Colon (tissue), 2 donors: Measurements from ENCODE around the gene PPP6R3.

Experiments used
- FAIRE-seq: peaks from 2 replicates; lab custom pipeline; 2012; peaks lifted over from hg19 to GRCh38; lab: Jason Lieb, UNC
- donor health status: control.
- donor health status: control.

The PPP6R3 gene, protein sequence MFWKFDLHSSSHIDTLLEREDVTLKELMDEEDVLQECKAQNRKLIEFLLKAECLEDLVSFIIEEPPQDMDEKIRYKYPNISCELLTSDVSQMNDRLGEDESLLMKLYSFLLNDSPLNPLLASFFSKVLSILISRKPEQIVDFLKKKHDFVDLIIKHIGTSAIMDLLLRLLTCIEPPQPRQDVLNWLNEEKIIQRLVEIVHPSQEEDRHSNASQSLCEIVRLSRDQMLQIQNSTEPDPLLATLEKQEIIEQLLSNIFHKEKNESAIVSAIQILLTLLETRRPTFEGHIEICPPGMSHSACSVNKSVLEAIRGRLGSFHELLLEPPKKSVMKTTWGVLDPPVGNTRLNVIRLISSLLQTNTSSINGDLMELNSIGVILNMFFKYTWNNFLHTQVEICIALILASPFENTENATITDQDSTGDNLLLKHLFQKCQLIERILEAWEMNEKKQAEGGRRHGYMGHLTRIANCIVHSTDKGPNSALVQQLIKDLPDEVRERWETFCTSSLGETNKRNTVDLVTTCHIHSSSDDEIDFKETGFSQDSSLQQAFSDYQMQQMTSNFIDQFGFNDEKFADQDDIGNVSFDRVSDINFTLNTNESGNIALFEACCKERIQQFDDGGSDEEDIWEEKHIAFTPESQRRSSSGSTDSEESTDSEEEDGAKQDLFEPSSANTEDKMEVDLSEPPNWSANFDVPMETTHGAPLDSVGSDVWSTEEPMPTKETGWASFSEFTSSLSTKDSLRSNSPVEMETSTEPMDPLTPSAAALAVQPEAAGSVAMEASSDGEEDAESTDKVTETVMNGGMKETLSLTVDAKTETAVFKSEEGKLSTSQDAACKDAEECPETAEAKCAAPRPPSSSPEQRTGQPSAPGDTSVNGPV

GRCh38 chr11:68460741-68461574 is at the start of gene PPP6R3:
PPP6R3 (plus strand) TSS chr11:68460752; CDS start chr11:68537665, 76,913 bp downstream.
- no peak for FAIRE-seq

DNA sequence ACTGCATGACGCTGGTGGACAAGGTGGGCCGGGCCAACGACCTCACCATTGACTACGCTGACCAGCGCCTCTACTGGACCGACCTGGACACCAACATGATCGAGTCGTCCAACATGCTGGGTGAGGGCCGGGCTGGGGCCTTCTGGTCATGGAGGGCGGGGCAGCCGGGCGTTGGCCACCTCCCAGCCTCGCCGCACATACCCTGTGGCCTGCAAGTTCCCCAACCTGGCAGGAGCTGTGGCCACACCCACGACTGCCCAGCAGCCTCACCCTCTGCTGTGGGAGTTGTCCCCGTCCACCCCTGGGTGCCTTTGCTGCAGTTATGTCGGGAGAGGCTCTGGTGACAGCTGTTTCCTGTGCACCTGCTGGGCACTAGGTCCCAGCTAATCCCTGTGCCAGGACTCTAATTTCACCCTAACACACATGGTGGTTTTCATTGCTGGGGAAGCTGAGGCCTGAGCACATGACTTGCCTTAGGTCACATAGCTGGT is 49.0 kb upstream of the PPP6R3 start:
- FAIRE-seq, result no peak

DNA sequence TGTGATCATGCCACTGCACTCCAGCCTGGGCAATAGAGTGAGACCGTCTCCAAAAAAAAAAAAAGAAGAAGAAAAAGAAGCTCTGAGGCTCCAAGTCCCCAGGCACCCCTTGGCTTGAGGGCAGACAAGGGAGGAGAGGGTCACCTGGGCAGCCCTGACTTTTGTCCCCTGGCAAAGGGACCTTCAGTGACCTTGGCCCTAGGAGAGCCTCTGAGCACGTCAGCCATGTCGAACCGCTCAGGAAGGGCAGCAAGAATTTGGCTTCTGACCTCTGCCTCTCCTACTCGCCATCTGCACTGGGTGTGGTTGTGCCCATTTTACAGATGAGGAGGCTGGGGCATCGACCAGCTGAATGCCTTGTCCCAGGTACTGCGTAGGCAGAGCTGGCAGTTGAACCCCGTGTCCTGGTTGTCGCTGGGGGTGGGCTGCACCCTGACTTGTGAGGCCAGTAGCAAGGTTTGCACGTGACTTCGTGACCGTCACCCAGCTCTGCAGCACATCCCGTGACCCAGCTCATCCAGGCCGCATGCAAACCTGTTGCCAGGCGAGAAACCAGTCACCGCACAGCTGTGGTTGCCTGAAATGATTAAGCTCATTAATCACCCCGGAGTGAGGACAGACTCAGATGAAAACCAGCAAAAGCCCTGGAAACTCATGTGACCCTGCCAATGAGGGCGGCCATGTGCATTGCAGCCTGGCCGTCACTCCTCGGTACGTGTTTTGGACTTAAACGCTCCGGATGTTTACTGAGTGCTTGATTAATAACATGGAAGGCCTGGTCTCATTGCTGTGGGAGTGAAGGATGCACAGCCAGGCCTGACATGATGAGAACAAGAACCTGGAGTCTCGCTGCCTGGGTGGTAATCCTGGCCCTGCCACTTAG is 47.7 kb upstream of the PPP6R3 start:
- no peak for FAIRE-seq

DNA sequence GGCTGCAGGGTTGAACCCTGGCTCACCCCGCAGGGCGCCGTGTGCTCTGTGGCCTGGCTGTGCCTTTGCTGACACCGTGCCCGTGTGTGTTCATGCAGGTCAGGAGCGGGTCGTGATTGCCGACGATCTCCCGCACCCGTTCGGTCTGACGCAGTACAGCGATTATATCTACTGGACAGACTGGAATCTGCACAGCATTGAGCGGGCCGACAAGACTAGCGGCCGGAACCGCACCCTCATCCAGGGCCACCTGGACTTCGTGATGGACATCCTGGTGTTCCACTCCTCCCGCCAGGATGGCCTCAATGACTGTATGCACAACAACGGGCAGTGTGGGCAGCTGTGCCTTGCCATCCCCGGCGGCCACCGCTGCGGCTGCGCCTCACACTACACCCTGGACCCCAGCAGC is 47.0 kb upstream of the PPP6R3 start:
- no peak for FAIRE-seq

DNA sequence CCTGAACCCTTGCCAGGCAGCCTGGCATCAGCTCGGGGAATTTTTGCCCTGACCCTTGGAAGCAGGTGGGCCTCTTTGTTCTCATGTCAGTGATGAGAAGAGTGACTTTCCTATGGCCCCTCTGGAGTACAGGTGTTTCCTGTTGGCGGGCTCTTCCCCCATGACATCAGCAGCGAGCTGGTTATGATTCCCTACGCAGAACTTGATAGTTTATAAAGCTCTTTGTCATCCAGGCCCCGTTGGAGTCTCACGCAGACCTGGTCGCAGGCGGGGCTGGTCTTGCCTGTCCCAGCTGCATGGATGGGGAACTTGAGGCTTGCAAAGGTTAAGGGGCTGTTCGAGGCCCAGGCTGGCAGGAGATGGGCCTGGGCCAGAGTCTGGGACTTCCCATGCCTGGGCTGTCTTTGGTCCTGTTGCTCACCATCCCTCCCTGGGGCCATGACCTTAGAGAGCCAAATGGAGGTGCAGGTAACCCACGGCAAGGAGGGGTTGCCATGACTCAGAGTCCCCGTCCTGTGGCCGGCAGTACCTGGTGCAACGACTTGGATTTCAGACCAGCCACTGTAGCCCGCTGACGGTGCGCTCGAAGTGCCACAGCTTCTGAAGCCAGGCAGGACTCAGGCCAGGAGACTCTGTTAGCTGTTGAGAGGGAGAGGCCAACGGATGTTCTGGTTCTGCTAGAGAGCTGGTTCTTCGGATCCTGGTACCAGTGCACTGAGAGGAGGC is 45.9 kb upstream of the PPP6R3 start:
- FAIRE-seq, result no peak

GRCh38 chr11:68416070-68416578 is 44.4 kb upstream of the PPP6R3 start:
- no peak for FAIRE-seq

DNA sequence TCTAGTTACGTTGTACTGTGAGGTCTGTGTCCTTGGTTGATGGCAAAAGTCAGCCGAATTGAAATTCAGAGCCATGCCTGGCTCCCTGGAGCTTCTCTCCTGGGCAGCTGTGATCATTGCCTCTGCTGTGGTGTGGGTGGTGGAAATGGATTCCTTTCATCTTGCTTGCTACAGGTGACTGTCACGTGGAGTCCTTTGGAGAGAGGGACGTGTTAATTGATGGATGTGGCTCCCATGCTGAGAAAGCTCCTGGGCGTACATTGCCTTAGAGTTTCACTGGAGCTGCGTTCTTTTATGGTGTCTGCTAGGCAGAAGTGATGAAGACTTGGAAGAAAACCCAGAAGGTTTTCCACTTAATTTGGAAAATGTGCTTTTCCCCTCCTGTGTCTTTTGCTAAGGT is 41.9 kb upstream of the PPP6R3 start:
- no peak for FAIRE-seq

DNA sequence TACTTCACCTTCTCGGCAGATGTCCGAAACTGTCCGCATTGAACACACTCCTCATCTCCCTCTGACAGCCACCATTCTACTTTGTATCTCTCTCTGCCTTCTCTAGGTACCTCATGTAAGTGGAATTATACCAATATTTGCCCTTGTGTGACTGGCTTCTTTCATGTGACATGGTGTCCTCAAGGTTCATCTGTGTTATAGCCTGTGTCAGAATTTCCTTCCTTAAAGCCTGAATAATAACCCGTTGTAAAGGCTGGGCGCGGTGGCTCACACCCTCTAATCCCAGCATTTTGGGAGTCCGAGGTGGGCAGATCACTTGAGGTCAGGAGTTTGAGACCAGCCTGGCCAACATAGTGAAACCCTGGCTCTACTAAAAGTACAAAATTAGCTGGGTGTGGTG is 40.4 kb upstream of the PPP6R3 start:
- FAIRE-seq, result no peak

DNA sequence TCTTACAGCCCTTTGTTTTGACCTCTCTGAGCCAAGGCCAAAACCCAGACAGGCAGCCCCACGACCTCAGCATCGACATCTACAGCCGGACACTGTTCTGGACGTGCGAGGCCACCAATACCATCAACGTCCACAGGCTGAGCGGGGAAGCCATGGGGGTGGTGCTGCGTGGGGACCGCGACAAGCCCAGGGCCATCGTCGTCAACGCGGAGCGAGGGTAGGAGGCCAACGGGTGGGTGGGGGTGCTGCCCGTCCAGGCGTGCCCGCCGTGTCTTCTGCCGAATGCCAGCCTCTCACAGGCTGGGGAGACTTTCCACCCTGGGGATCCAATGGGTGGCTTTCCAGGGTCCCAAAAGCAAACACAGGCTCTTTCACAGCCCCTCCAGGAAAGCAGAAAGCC is 37.1 kb upstream of the PPP6R3 start:
- FAIRE-seq, result no peak

DNA sequence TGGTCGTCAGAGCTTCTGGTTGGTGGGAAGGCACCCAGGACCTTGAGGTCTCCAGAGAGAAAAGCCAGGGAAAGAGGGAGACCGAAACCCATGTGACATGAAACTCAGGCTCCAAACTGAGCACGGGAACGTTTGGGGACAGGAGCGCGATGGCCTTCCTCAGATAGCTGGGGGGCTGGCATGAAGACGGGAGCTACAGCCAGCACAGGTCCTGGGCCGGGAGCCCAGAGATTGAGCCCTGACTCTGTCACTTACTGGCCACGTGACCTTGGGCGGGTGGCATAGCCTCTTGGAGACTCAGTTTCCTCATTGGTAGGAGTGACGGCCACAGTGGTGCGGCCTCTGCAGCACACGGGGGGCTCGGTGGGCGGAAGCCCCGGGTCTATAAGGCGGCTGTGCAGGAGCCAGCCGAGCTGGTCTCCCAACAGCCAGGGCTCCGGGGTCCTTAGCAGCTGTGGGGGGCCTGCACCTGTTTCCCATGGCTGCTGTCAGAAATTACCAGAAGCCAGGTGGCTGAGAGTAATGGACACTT is 36.4 kb upstream of the PPP6R3 start:
- no peak for FAIRE-seq

GRCh38 chr11:68424981-68425865 is 35.3 kb upstream of the PPP6R3 start:
- no peak for FAIRE-seq

GRCh38 chr11:68425866-68426380 is 34.6 kb upstream of the PPP6R3 start:
- FAIRE-seq, result no peak

DNA sequence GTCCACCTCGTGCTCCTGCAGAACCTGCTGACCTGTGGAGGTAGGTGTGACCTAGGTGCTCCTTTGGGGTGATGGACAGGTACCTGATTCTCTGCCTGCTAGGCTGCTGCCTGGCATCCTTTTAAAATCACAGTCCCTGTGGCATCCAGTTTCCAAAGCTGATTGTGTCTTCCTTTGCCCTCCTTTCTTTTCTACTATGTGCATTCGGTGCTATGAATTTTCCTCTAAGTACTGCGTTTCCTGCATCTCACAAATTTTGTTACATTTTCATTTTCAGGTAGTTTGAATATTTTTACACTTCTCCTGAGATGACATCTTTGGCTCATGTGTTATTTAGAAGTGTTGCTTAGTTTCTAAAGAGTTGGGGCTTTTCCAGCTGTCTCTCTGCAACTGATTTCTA is 30.9 kb upstream of the PPP6R3 start:
- FAIRE-seq, result no peak

DNA sequence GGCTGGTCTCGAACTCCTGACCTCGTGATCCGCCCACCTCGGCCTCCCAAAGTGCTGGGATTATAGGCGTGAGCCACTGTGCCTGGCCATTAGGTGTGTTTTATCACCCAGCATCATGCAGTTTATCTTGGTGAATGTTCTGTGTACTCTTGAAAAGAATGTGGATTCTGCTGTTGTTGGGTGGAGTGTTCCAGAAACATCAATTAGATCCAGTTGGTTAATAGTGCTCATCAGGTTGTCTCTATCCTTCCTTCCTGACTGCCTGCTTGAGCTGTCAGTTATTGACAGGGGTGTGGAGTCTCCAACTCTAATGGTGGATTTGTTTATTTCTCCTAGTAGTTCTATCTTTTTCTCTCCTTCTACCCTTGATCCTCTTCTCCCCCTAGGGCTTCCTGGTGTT is 30.2 kb upstream of the PPP6R3 start:
- FAIRE-seq, result no peak

DNA sequence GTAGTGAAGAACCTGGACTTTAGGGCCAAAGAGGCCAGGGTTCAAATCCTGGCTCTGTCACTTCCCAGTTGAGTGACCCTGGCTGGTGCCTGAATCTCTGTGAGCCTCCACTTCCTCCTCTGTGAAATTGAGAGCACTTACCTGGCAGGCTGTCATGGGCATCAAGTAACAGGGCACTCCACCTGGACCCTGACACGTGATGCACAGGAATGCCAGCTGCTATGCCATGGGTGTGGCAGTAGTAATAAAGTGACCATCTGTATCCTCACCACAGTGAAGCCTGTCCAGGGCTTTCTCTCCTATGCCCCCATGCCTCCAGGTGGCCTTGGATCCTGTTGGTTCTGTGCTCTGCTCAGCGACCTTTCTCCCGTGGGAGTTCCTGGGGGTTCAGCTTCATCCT is 29.8 kb upstream of the PPP6R3 start:
- no peak for FAIRE-seq

DNA sequence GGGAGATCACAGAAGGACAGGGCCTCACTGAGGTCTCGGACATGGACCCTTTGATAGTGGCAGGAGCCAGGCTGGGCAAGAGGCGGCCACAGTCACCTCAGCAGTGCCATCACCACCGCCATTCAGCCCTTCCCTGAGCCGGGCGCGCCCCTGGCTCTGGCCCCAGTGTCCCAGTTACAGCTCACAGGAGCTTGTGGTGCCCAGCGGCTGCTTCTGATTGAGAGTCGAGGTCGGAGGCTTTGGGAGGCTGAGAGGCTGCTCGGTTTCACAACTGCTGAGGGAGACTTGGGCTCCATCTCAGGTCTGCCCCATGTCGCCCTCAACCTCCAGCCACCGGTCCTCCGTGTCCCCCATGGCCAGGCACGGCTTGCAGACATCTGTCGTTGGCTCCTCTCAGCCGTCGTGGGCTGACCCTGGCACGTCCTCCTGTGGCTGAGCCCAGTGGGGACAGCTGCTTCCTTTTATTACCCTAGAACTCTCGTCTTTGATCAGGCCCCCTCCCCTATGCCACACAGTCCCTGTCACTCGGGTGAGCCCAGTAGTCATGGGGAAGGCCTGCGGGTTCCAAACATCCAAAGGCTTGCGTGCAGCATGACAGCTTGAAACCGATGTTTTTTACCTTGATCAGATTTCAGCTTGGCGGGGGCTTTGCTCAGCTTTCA is 28.4 kb upstream of the PPP6R3 start:
- no peak for FAIRE-seq

DNA sequence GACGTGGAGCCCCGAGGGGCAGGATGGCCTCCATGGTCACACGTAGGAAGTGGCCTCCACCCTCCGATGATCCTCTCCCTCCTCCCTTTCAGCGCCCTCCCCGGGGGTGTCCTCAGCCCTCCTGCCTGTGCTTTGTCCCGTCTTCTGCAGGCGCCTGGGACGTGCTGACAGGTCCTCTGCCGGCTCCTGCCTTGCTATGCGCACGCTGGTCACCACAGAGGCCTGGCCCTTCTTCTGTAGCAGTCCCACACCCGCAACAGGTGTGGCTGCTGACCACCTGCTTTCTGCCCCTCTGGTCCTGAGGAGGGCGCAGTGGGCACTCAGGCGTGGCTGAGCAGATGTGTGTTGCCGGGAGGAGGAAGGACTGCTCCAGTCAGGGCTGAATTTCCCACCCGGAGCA is 27.7 kb upstream of the PPP6R3 start:
- no peak for FAIRE-seq

DNA sequence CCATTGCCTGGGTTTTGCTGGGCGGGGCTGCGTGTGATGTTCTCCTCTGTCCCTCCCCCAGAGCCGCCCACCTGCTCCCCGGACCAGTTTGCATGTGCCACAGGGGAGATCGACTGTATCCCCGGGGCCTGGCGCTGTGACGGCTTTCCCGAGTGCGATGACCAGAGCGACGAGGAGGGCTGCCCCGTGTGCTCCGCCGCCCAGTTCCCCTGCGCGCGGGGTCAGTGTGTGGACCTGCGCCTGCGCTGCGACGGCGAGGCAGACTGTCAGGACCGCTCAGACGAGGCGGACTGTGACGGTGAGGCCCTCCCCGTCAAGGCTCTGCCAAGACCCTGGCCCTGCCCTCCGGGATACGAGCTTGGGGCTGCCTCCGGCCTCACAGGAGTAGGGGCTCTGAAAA is 27.0 kb upstream of the PPP6R3 start:
- FAIRE-seq, result no peak
